A673 (cell line): ENCODE data around the gene PTTG2. TPM values are rescaled to one million over a fixed set of nuclear protein-coding genes. Genes with fewer than 3 reads are reported as not detected.

Experiments used
- BruUV-seq: library from RNA; stranded (reverse); fragments of 400-500 nt; replicated peaks from 2 replicates; lab custom pipeline; 2021; lab: Mats Ljungman, UMichigan
- CTCF ChIA-PET: fragments of 300-600 bp; sonication (Branson Sonifier 250); formaldehyde crosslinking; loops from one replicate; lab custom pipeline; 2022; ENCODE audit warnings: antibody characterized with exemption; lab: Charles Lee
- POLR2A ChIA-PET: fragments of 300-600 bp; sonication (Branson Sonifier 250); formaldehyde crosslinking; loops from one replicate; lab custom pipeline; 2022; ENCODE audit warnings: antibody characterized with exemption; ENCODE audit not compliant: low non-redundant PET; lab: Charles Lee
- DNase-seq: peaks from one replicate; pipeline ENCODE4 v3.0.0-alpha.2; 2015; ENCODE audit warnings: low spot score
- H3K27ac ChIP-seq: fragments of 200-600 bp; sonication (generic); 2 replicates; pipeline ENCODE4 v1.5.1; 2016; ENCODE audit warnings: mixed run types, low read depth, mild to moderate bottlenecking, mixed read lengths, antibody characterized with exemption, low read length; ENCODE audit not compliant: poor library complexity, severe bottlenecking
- H3K27me3 ChIP-seq: fragments of 200-600 bp; sonication (generic); replicated peaks from 2 replicates; pipeline ENCODE4 v1.6.1; 2017; ENCODE audit warnings: mixed run types, low read depth, mild to moderate bottlenecking, mixed read lengths, antibody characterized with exemption, low read length; ENCODE audit not compliant: insufficient read depth, poor library complexity
- H3K36me3 ChIP-seq: fragments of 200-600 bp; sonication (generic); 2 replicates; pipeline ENCODE4 v1.6.1; 2016; ENCODE audit warnings: mixed run types, mild to moderate bottlenecking, mixed read lengths, antibody characterized with exemption, low read length; ENCODE audit not compliant: insufficient read depth, poor library complexity, severe bottlenecking
- H3K4me1 ChIP-seq: fragments of 200-600 bp; sonication (generic); 2 replicates; pipeline ENCODE4 v1.6.1; 2017; ENCODE audit warnings: mixed run types, mild to moderate bottlenecking, mixed read lengths, antibody characterized with exemption, low read length; ENCODE audit not compliant: insufficient read depth, poor library complexity, severe bottlenecking
- H3K4me3 ChIP-seq: fragments of 200-600 bp; sonication (generic); 2 replicates; pipeline ENCODE4 v1.5.1; 2016; ENCODE audit warnings: low read depth, mixed run types, mild to moderate bottlenecking, mixed read lengths, low read length; ENCODE audit not compliant: poor library complexity, severe bottlenecking
- H3K9me3 ChIP-seq: fragments of 200-600 bp; sonication (generic); 2 replicates; pipeline ENCODE4 v1.6.1; 2016; ENCODE audit warnings: mixed run types, low read depth, mild to moderate bottlenecking, mixed read lengths, antibody characterized with exemption, low read length; ENCODE audit not compliant: poor library complexity, severe bottlenecking
- EZH2 ChIP-seq: fragments of 200-600 bp; sonication (generic); IDR thresholded peaks from 2 replicates; pipeline ENCODE4 v1.6.1; 2017; ENCODE audit warnings: borderline replicate concordance, low read depth, mild to moderate bottlenecking, mixed read lengths, antibody characterized with exemption, low read length; ENCODE audit not compliant: poor library complexity, severe bottlenecking
- intact Hi-C: fragments of 100-400 bp; cut with micrococcal nuclease; formaldehyde crosslinking; loops from one replicate; pipeline ENCODE4 v1.10.0; 2022; ENCODE audit not compliant: unreplicated experiment
- total RNA-seq: library from RNA; stranded (reverse); gene quantifications from 2 replicates; pipeline ENCODE4 v1.2.3, GENCODE V29; 2021
- TF ChIP-seq, protein P1 (sequence below): fragments of 300-800, 200-600 bp; sonication (generic); conservative IDR thresholded peaks from 2 replicates; pipeline ENCODE4 v1.5.1; 2017; ENCODE audit warnings: low read depth, mild to moderate bottlenecking, antibody characterized with exemption, low read length, moderate library complexity, mixed read lengths

PTTG2 gene
- total RNA-seq, 1 experiment from 2014 or later: not detected

DNA sequence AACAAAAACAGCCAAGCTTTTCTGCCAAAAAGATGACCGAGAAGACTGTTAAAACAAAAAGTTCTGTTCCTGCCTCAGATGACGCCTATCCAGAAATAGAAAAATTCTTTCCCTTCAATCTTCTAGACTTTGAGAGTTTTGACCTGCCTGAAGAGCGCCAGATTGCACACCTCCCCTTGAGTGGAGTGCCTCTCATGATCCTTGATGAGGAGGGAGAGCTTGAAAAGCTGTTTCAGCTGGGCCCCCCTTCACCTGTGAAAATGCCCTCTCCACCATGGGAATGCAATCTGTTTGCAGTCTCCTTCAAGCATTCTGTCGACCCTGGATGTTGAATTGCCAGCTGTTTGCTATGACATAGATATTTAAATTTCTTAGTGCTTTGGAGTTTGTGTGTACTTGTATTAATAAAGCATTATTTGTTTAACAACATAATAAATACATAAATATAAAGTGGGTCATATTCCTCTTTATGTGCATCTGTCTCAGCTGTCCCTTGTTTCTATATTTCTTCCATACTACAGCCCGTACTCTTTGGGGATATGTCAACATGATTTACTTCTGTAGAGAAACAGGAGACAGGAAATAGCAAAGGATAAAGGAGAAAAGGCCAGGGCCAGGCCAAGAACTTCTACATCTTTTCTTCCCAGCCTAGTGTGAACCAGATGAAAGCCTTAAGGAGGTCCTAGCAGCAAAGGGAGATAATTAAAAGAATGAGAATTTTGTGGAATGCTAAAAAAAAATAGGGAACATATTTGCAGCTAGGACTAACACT lies 667 bp downstream of the PTTG2 start:
- POLR2A ChIA-PET: no interaction called here
- CTCF ChIA-PET: no interaction called here
- H3K4me1 ChIP-seq: no peaks in the 10 kb centered on the region

DNA sequence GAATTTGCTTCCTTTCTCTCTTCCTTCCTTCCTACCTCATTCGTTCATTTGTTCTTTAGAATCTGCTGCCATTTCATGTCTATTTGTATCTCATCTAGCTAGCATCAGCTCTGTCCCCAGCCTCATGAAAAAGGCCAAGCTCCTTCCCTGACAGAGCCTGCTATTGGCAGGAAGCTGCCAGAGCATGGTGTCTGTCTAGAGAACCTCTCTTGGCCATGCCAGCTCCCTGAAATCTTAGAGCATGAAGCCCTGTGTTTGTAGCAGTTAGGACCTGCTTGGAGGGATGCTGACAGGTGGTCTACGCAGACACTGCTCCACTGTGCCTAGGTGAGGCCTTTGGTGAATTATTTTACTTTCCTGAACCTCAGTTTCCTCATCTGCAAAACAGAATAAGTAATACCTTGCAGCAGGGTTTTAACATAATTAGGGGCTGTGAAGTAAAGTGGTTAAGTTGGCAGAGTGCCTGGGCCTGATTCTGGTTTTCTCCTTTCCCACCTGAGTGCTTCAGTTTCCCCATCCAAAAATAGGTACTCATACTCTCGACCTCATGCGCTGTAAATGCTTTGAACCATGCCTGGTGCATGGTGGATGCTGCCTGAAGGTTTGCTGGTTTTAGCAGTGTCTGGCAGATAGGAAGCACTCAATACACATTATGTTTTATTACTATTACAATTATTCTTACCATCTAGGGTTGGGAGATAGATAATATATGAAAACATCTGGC lies 4.7 kb downstream of the PTTG2 start:
- H3K27me3 ChIP-seq: no peaks in the 10 kb centered on the region
- DNase-seq: no peak
- no peaks in the 10 kb centered on the region for H3K4me1 ChIP-seq
- ChIA-PET CTCF (no interaction called here), POLR2A (no interaction called here)
- no peak overlapping the region for H3K4me3 ChIP-seq
- no TSS peak for BruUV-seq
- H3K36me3 ChIP-seq: no peaks in the 10 kb centered on the region
- intact Hi-C loops: no loop called here
- H3K27ac ChIP-seq: no peak overlapping the region
- no peaks in the 10 kb centered on the region for H3K9me3 ChIP-seq
- TF ChIP-seq EZH2: no peak
- TF ChIP-seq, protein P1, sequence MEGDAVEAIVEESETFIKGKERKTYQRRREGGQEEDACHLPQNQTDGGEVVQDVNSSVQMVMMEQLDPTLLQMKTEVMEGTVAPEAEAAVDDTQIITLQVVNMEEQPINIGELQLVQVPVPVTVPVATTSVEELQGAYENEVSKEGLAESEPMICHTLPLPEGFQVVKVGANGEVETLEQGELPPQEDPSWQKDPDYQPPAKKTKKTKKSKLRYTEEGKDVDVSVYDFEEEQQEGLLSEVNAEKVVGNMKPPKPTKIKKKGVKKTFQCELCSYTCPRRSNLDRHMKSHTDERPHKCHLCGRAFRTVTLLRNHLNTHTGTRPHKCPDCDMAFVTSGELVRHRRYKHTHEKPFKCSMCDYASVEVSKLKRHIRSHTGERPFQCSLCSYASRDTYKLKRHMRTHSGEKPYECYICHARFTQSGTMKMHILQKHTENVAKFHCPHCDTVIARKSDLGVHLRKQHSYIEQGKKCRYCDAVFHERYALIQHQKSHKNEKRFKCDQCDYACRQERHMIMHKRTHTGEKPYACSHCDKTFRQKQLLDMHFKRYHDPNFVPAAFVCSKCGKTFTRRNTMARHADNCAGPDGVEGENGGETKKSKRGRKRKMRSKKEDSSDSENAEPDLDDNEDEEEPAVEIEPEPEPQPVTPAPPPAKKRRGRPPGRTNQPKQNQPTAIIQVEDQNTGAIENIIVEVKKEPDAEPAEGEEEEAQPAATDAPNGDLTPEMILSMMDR: no peak

More for the DNA sequence above, 667 bp downstream of the PTTG2 start:
- Histone ChIP-seq H3K4me3 (no peak overlapping the region), H3K27ac (no peak overlapping the region), H3K9me3 (no peaks in the 10 kb centered on the region), H3K36me3 (no peaks in the 10 kb centered on the region), H3K27me3 (no peaks in the 10 kb centered on the region)
- intact Hi-C loops: no loop called here
- no peak for DNase-seq
- TF ChIP-seq EZH2: no peak
- TF ChIP-seq, protein P1: no peak
- BruUV-seq: no TSS peak

DNA sequence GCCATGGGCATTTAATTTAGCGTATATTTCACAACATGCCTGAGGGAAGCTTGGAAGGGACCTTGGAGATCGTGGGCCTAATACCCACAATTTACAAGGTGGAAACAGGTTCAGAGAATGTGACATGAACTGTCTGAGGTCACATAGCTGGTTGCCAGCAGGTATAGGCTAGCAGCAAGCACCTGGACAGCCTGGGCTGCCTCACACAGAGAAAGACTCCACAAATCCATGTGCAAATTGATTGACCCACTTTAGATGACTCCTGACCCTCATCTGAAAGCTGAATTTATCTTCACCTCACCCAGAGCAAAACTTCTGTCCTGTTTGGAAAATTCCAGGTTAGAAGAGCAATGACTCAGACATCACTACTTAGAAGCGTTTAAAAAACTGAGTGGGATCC lies 5.8 kb downstream of the PTTG2 start:
- Histone ChIP-seq H3K9me3 (no peaks in the 10 kb centered on the region), H3K4me1 (no peaks in the 10 kb centered on the region), H3K36me3 (no peaks in the 10 kb centered on the region), H3K4me3 (no peak overlapping the region), H3K27ac (no peak overlapping the region), H3K27me3 (no peaks in the 10 kb centered on the region)
- no peak for DNase-seq
- intact Hi-C loops: no loop called here
- ChIA-PET CTCF (no interaction called here), POLR2A (no interaction called here)
- no peak for TF ChIP-seq EZH2
- TF ChIP-seq, protein P1: no peak
- BruUV-seq: no TSS peak
